Liver (tissue), 3 donors: ENCODE results near the gene PLXNA3.

ENCODE experiments used
- CTCF ChIP-seq: fragments of 150-350 bp; IDR thresholded peaks from 2 replicates; pipeline ENCODE4 v1.5.1; 2017; ENCODE audit warnings: improper control_type of control experiment, low read depth, low read length; ENCODE audit not compliant: missing input control
- MAX ChIP-seq: IDR thresholded peaks from 2 replicates; pipeline ENCODE4 v1.6.1; 2016; ENCODE audit warnings: antibody characterized with exemption
- RXRA ChIP-seq, 2 donors: IDR thresholded peaks; 2 replicates each; pipeline ENCODE4 v1.6.1; 2017 to 2018; ENCODE audit warnings: antibody characterized with exemption in 2 of 2, mild to moderate bottlenecking in 1 of 2
- TF ChIP-seq, protein P1 (sequence below): IDR thresholded peaks from 2 replicates; pipeline ENCODE4 v1.6.1; 2016; ENCODE audit warnings: antibody characterized with exemption, mild to moderate bottlenecking
- donor health status: healthy.
- donor health status: healthy.

- no peak for TF ChIP-seq RXRA (IDR thresholded peaks at IDR 0.05)
- TF ChIP-seq CTCF, result no peak
- TF ChIP-seq, protein P1, sequence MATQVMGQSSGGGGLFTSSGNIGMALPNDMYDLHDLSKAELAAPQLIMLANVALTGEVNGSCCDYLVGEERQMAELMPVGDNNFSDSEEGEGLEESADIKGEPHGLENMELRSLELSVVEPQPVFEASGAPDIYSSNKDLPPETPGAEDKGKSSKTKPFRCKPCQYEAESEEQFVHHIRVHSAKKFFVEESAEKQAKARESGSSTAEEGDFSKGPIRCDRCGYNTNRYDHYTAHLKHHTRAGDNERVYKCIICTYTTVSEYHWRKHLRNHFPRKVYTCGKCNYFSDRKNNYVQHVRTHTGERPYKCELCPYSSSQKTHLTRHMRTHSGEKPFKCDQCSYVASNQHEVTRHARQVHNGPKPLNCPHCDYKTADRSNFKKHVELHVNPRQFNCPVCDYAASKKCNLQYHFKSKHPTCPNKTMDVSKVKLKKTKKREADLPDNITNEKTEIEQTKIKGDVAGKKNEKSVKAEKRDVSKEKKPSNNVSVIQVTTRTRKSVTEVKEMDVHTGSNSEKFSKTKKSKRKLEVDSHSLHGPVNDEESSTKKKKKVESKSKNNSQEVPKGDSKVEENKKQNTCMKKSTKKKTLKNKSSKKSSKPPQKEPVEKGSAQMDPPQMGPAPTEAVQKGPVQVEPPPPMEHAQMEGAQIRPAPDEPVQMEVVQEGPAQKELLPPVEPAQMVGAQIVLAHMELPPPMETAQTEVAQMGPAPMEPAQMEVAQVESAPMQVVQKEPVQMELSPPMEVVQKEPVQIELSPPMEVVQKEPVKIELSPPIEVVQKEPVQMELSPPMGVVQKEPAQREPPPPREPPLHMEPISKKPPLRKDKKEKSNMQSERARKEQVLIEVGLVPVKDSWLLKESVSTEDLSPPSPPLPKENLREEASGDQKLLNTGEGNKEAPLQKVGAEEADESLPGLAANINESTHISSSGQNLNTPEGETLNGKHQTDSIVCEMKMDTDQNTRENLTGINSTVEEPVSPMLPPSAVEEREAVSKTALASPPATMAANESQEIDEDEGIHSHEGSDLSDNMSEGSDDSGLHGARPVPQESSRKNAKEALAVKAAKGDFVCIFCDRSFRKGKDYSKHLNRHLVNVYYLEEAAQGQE, result no peak
- no peak for TF ChIP-seq MAX
These were observed 9.5 kb downstream of the PLXNA3 start for GRCh38 chrX:154467556-154467955.
